CD8-positive, alpha-beta memory T cell (primary cell): ENCODE results near the gene TNIK. TPM values are rescaled to one million over a fixed set of nuclear protein-coding genes. Genes with fewer than 3 reads are reported as not detected.

Source experiments
- CTCF ChIA-PET: fragments of 350-600 bp; sonication (Branson Sonifier 250); formaldehyde crosslinking; loops from one replicate; lab custom pipeline; 2021; ENCODE audit warnings: antibody characterized with exemption; lab: Charles Lee
- POLR2A ChIA-PET: fragments of 350-600 bp; sonication (Branson Sonifier 250); formaldehyde crosslinking; loops from one replicate; lab custom pipeline; 2021; ENCODE audit warnings: antibody characterized with exemption; lab: Charles Lee
- DNase-seq, 5 donors: peaks; one replicate each; pipeline versions ENCODE4 v3.0.0 to v3.0.0-alpha.2; 2020 to 2022; ENCODE audit warnings: mixed read lengths in 1 of 5
- H3K27ac ChIP-seq: one replicate; pipeline ENCODE4 v1.7.0; 2013; ENCODE audit warnings: low read depth, mild to moderate bottlenecking, low read length, moderate library complexity
- H3K27me3 ChIP-seq: 2 replicates; pipeline ENCODE4 v1.7.0; 2013; ENCODE audit warnings: low read length, mild to moderate bottlenecking; ENCODE audit not compliant: insufficient read depth, poor library complexity, severe bottlenecking
- H3K36me3 ChIP-seq: 2 replicates; pipeline ENCODE4 v1.7.0; 2013; ENCODE audit warnings: mild to moderate bottlenecking, low read length, moderate library complexity; ENCODE audit not compliant: insufficient read depth
- H3K4me1 ChIP-seq: 2 replicates; pipeline ENCODE4 v1.7.0; 2013; ENCODE audit warnings: mild to moderate bottlenecking, low read length, moderate library complexity; ENCODE audit not compliant: insufficient read depth
- H3K4me3 ChIP-seq: 2 replicates; pipeline ENCODE4 v1.7.0; 2013; ENCODE audit warnings: mild to moderate bottlenecking, low read length
- H3K9me3 ChIP-seq: 2 replicates; pipeline ENCODE4 v1.7.0; 2013; ENCODE audit warnings: mild to moderate bottlenecking, low read length
- H3K27ac Mint-ChIP-seq, 8 donors: one replicate each; pipeline ENCODE4 v1.8.0; 2020 to 2021; ENCODE audit warnings: mixed read lengths in 8 of 8, mild to moderate bottlenecking in 6 of 8, inconsistent platforms in 3 of 8, moderate library complexity in 3 of 8
- H3K27me3 Mint-ChIP-seq, 2 donors: one replicate each; pipeline ENCODE4 v1.8.0; 2020 to 2021; ENCODE audit warnings: mixed read lengths in 2 of 2, mild to moderate bottlenecking in 1 of 2, moderate library complexity in 1 of 2
- H3K36me3 Mint-ChIP-seq, 3 donors: one replicate each; pipeline ENCODE4 v1.8.0; 2020 to 2021; ENCODE audit warnings: mixed read lengths in 3 of 3, inconsistent platforms in 1 of 3, mild to moderate bottlenecking in 1 of 3
- H3K4me1 Mint-ChIP-seq, 3 donors: one replicate each; pipeline ENCODE4 v1.8.0; 2020 to 2021; ENCODE audit warnings: mixed read lengths in 3 of 3, inconsistent platforms in 1 of 3, mild to moderate bottlenecking in 1 of 3
- H3K4me3 Mint-ChIP-seq, 7 donors: one replicate each; pipeline ENCODE4 v1.8.0; 2020 to 2021; ENCODE audit warnings: mixed read lengths in 7 of 7, mild to moderate bottlenecking in 6 of 7, moderate library complexity in 4 of 7, inconsistent platforms in 2 of 7
- H3K9me3 Mint-ChIP-seq, 5 donors: one replicate each; pipeline ENCODE4 v1.8.0; 2020 to 2022; ENCODE audit warnings: mixed read lengths in 5 of 5, mild to moderate bottlenecking in 3 of 5, moderate library complexity in 2 of 5, inconsistent platforms in 1 of 5
- polyA plus RNA-seq: library from polyadenylated mRNA; unstranded; fragments of 300-500 nt; fragmentation: Illumina TruSeq; gene quantifications from one replicate; pipeline ENCODE4 v1.2.3, GENCODE V29; 2021
- total RNA-seq, 2 experiments: library from RNA; stranded (reverse); gene quantifications; one replicate each; pipeline ENCODE4 v1.2.3, GENCODE V29; 2021

Gene TNIK
- total and polyA plus RNA-seq, 3 experiments from 2014 or later = 15.9 to 19.2 (median 17.7) TPM

GRCh38 chr3:171169443-171169842 lies 290.8 kb downstream of the TNIK start:
- Mint-ChIP-seq H3K4me3 (no peak overlapping the region), H3K27me3 (no peaks in the 10 kb centered on the region), H3K9me3 (no peaks in the 10 kb centered on the region), H3K27ac (no peak overlapping the region), H3K4me1 (peaks cover 20 to 28% (median 28%) of the 10 kb centered on the region in 3 donors), H3K36me3 (peaks cover 14 to 74% (median 33%) of the 10 kb centered on the region in 3 donors)
- Histone ChIP-seq H3K36me3 (peaks cover 7% of the 10 kb centered on the region), H3K4me1 (no peaks in the 10 kb centered on the region), H3K27ac (no peak overlapping the region), H3K27me3 (no peaks in the 10 kb centered on the region), H3K4me3 (no peak overlapping the region), H3K9me3 (no peaks in the 10 kb centered on the region)
- DNase-seq = no peak
- POLR2A ChIA-PET = no interaction called here
- CTCF ChIA-PET = no interaction called here

GRCh38 chr3:171168551-171168950 lies 291.7 kb downstream of the TNIK start:
- no peak for DNase-seq
- H3K9me3 ChIP-seq = no peaks in the 10 kb centered on the region
- ChIA-PET CTCF (no interaction called here), POLR2A (no interaction called here)
- H3K36me3 ChIP-seq = peaks cover 7% of the 10 kb centered on the region
- no peak overlapping the region for H3K4me3 Mint-ChIP-seq
- no peak overlapping the region for H3K27ac ChIP-seq
- H3K27me3 ChIP-seq = no peaks in the 10 kb centered on the region
- H3K27ac Mint-ChIP-seq = peak overlapping the region in 1 of 8 donors; percentile 61
- no peak overlapping the region for H3K4me3 ChIP-seq
- no peaks in the 10 kb centered on the region for H3K27me3 Mint-ChIP-seq
- peaks cover 23 to 73% (median 39%) of the 10 kb centered on the region in 3 donors for H3K36me3 Mint-ChIP-seq
- peaks cover 20 to 32% (median 28%) of the 10 kb centered on the region in 3 donors for H3K4me1 Mint-ChIP-seq
- H3K4me1 ChIP-seq = no peaks in the 10 kb centered on the region
- peaks cover 0 to 1% (median 0%) of the 10 kb centered on the region in 5 donors for H3K9me3 Mint-ChIP-seq

GRCh38 chr3:171168086-171168485 lies 292.1 kb downstream of the TNIK start:
- Histone ChIP-seq H3K9me3 (peaks cover 1% of the 10 kb centered on the region), H3K4me3 (no peak overlapping the region), H3K27me3 (no peaks in the 10 kb centered on the region), H3K27ac (no peak overlapping the region), H3K36me3 (peaks cover 8% of the 10 kb centered on the region), H3K4me1 (no peaks in the 10 kb centered on the region)
- H3K4me1 Mint-ChIP-seq = peaks cover 20 to 34% (median 28%) of the 10 kb centered on the region in 3 donors
- peak overlapping the region in 2 of 8 donors; percentile 8 to 72 for H3K27ac Mint-ChIP-seq
- peaks cover 0 to 2% (median 2%) of the 10 kb centered on the region in 5 donors for H3K9me3 Mint-ChIP-seq
- CTCF ChIA-PET = no interaction called here
- no peak for DNase-seq
- peaks cover 28 to 73% (median 42%) of the 10 kb centered on the region in 3 donors for H3K36me3 Mint-ChIP-seq
- POLR2A ChIA-PET = no interaction called here
- H3K4me3 Mint-ChIP-seq = no peak overlapping the region
- H3K27me3 Mint-ChIP-seq = no peaks in the 10 kb centered on the region

- ChIA-PET CTCF (interaction anchor here (0.9 kb wide), 1 partner anchor 400 kb away, joined by 3 read pairs; no protein-coding TSS in a partner anchor), POLR2A (no interaction called here)
- no peak overlapping the region for H3K4me3 ChIP-seq
- peaks cover 20 to 38% (median 28%) of the 10 kb centered on the region in 3 donors for H3K4me1 Mint-ChIP-seq
- DNase-seq = no peak
- H3K4me3 Mint-ChIP-seq = peak overlapping the region in 2 of 7 donors; percentile 0 to 48
- H3K27me3 Mint-ChIP-seq = no peaks in the 10 kb centered on the region
- no peak overlapping the region for H3K27ac ChIP-seq
- peak overlapping the region in 6 of 8 donors; percentile 13 to 83 (median 48) for H3K27ac Mint-ChIP-seq
- H3K9me3 ChIP-seq = peaks cover 5% of the 10 kb centered on the region
- H3K4me1 ChIP-seq = no peaks in the 10 kb centered on the region
- peaks cover 7% of the 10 kb centered on the region for H3K36me3 ChIP-seq
- no peaks in the 10 kb centered on the region for H3K27me3 ChIP-seq
- peaks cover 36 to 67% (median 41%) of the 10 kb centered on the region in 3 donors for H3K36me3 Mint-ChIP-seq
- H3K9me3 Mint-ChIP-seq = peaks cover 2 to 6% (median 6%) of the 10 kb centered on the region in 5 donors
These were observed 294.2 kb downstream of the TNIK start for GRCh38 chr3:171165983-171166382.

- Mint-ChIP-seq H3K4me3 (peak overlapping the region in 3 of 7 donors; percentile 10 to 67 (median 48)), H3K27ac (peak overlapping the region in 6 of 8 donors; percentile 6 to 83 (median 44)), H3K27me3 (no peaks in the 10 kb centered on the region), H3K4me1 (peaks cover 20 to 38% (median 28%) of the 10 kb centered on the region in 3 donors), H3K9me3 (peaks cover 2 to 6% (median 6%) of the 10 kb centered on the region in 5 donors), H3K36me3 (peaks cover 36 to 71% (median 42%) of the 10 kb centered on the region in 3 donors)
- Histone ChIP-seq H3K9me3 (peaks cover 5% of the 10 kb centered on the region), H3K4me3 (no peak overlapping the region), H3K27ac (no peak overlapping the region), H3K36me3 (peaks cover 7% of the 10 kb centered on the region), H3K4me1 (no peaks in the 10 kb centered on the region), H3K27me3 (no peaks in the 10 kb centered on the region)
- ChIA-PET CTCF (interaction anchor here (0.7 kb wide), 1 partner anchor 400 kb away, joined by 4 read pairs; no protein-coding TSS in a partner anchor), POLR2A (no interaction called here)
- DNase-seq = no peak
These were observed 294.7 kb downstream of the TNIK start for GRCh38 chr3:171165499-171165921.

GRCh38 chr3:171164067-171164465 lies 296.1 kb downstream of the TNIK start:
- Histone ChIP-seq H3K4me3 (no peak overlapping the region), H3K9me3 (peaks cover 5% of the 10 kb centered on the region), H3K27ac (no peak overlapping the region), H3K4me1 (no peaks in the 10 kb centered on the region), H3K36me3 (peaks cover 7% of the 10 kb centered on the region), H3K27me3 (no peaks in the 10 kb centered on the region)
- Mint-ChIP-seq H3K9me3 (peaks cover 2 to 6% (median 6%) of the 10 kb centered on the region in 5 donors), H3K4me3 (no peak overlapping the region), H3K4me1 (peaks cover 20 to 38% (median 28%) of the 10 kb centered on the region in 3 donors), H3K27me3 (no peaks in the 10 kb centered on the region), H3K27ac (peak overlapping the region in 2 of 8 donors; percentile 9 to 48), H3K36me3 (peaks cover 36 to 81% (median 51%) of the 10 kb centered on the region in 3 donors)
- no peak for DNase-seq
- ChIA-PET POLR2A (no interaction called here), CTCF (no interaction called here)

- Mint-ChIP-seq H3K27me3 (no peaks in the 10 kb centered on the region), H3K4me3 (no peak overlapping the region), H3K36me3 (peaks cover 42 to 81% (median 51%) of the 10 kb centered on the region in 3 donors), H3K27ac (peak overlapping the region in 3 of 8 donors; percentile 9 to 53 (median 39)), H3K4me1 (peaks cover 20 to 38% (median 28%) of the 10 kb centered on the region in 3 donors), H3K9me3 (peaks cover 2 to 6% (median 6%) of the 10 kb centered on the region in 5 donors)
- CTCF ChIA-PET = interaction anchor here (1.0 to 2.7 kb wide), 8 partner anchors 9 to 403 kb away, joined by 3 to 12 read pairs (median 4); no protein-coding TSS in a partner anchor
- no peaks in the 10 kb centered on the region for H3K4me1 ChIP-seq
- no peaks in the 10 kb centered on the region for H3K27me3 ChIP-seq
- H3K27ac ChIP-seq = no peak overlapping the region
- H3K9me3 ChIP-seq = peaks cover 5% of the 10 kb centered on the region
- DNase-seq = peak in 2 of 5 donors; percentile 18 to 35
- no peak overlapping the region for H3K4me3 ChIP-seq
- H3K36me3 ChIP-seq = peaks cover 7% of the 10 kb centered on the region
- POLR2A ChIA-PET = no interaction called here
These were observed 296.8 kb downstream of the TNIK start for GRCh38 chr3:171163101-171164066.
